ENCODE data around the gene DUS1L. TPM values are rescaled to one million over a fixed set of nuclear protein-coding genes. Genes with fewer than 3 reads are reported as not detected.

The DUS1L gene
- total RNA-seq, 1 donor from 2014 or later: 75.2 TPM

DNA sequence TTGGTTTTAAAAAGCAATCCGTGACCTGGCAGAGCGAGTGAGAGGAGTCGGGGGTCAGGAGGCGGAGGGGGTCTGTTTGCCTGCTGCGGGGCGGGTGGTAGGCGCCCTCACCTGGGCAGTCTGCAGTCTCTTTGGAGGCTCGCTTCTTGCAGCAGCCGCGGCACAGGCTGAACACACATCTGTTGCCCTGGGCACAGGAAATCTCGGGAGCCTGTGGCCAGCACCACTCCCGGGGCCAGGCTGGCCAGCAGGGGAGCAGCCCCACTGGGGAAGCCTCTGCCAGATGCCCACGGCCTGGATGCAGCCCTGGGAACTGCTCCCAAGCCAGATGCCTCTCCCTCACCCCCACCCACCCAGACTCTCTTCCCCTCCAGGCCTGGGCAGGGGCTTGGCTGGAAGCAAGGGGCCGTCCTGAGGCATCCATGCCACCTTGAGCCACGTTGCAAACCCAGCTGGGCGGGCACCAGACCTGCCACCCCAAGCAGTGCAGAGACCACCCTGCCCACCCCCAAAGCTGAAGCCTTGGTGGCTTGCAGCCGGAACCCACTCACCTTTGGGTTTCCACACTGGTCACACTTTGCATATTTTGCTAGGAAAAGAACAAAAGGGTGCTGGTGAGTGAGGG, 7.3 kb downstream of the DUS1L start:
- DNase-seq (ENCODE audit: extremely low read depth, low read depth, low spot score): no peak

DNA sequence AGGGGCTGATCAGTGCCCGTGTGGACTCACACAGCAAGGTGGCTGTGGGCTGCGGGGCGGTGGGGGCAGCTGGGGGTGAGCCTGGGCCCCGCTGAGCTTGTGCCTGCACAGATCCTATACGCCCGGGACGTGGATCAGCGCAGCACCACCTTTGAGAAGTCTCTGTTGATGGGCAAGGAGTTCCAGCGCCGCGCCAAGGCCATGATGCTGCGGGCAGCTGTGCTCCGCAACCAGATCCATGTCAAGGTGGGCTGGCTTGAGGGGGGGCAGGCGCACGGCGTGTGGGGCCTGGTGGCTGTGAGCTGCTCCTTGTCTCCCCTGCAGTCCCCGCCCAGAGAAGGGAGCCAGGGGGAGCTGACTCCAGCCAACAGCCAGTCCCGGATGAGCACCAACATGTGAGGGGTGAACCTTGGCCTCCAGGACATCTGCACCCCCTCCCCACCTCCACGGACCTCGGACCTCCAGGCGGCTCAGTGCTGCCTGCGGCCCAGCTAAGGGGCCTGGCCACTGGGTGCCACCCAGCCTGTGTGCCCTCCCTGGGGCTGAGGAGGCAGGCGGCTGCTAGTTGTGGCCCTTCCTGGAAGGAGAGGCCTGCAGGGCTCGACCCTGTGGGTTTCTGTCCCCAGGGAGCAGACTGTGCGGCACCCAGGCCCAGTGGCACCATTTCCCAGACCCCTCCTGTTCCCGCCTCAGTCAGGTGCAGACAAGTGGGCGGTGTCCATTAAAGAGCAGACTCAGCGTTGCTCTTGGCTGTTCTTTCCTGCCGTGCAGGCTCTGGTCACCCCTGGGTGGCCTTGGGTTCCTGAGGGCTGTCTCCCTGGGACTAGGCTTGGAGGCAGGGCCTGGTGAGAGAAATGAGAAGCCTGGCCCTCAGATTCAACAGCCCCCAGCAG, 8.6 kb downstream of the DUS1L start:
- no peak for DNase-seq (ENCODE audit: extremely low read depth, low read depth, low spot score)

DNA sequence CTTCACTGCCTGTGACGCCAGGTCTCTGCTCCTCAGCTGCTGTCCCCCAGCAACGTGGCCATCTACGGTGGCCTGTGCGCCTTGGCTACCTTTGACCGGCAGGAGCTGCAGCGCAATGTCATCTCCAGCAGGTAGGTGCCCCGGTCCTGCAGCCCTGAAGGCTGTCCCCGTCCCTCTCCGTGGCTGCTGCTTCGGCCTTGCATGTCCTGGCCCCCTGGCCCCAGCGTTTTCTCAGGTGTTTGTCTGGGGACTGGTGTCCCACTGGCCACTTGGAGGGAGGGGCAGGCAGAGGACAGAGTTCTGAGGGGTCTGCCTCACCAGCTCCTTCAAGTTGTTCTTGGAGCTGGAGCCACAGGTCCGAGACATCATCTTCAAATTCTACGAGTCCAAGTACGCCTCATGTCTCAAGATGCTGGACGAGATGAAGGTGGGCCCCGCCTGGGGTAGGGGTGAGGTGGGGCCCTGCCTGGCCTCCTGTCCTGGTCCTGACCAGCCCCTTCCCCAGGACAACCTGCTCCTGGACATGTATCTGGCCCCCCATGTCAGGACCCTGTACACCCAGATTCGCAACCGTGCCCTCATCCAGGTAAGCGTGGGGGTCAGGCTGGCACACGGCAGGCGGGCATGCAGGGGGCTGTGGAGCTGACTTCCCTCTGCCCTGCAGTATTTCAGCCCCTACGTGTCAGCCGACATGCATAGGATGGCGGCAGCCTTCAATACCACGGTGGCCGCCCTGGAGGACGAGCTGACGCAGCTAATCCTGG, 9.5 kb downstream of the DUS1L start:
- DNase-seq (ENCODE audit: extremely low read depth, low read depth, low spot score): no peak

GRCh38 chr17:82055023-82055964, 10.3 kb downstream of the DUS1L start:
- DNase-seq (ENCODE audit: extremely low read depth, low read depth, low spot score): no peak

DNA sequence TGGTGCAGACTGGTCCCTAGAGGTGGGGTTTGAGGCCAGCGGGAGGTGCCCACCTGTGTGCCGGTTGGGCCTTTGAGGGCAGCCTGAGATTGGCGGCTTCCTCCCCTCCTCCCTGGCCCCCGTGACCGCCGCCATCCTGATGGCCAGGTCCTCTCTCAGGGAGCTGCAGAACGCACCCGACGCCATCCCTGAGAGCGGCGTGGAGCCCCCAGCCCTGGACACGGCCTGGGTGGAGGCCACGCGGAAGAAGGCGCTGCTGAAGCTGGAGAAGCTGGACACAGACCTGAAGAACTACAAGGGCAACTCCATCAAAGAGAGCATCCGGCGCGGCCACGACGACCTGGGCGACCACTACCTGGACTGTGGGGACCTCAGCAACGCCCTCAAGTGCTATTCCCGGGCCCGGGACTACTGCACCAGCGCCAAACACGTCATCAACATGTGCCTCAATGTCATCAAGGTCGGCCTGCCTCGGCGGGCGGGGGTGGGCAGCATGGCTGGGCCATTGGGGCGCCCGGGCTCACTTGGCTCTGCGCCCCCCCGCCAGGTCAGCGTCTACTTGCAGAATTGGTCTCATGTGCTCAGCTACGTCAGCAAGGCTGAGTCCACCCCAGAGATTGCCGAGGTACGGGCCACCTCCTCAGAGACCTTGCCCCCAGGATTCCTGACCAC, 11.1 kb downstream of the DUS1L start:
- no peak for DNase-seq (ENCODE audit: extremely low read depth, low read depth, low spot score)

GRCh38 chr17:82053556-82054263, 11.9 kb downstream of the DUS1L start:
- no peak for DNase-seq (ENCODE audit: extremely low read depth, low read depth, low spot score)

DNA sequence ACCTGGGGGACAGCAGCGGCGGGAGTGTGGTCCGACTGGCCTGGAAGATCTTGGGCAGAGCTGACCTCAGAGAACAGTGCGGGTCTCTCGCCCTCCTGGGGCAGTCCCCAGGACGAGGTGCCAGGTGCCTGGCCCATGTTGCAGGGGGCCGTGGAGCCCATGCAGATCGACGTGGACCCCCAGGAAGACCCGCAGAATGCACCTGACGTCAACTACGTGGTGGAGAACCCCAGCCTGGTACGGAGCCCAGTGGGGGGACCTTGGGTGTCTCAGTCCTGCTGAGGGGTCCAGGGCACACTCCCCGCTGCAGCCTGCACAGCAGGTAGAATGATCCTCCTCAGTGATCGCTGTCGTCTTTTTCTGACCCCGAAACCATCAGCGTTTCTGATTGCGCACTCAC, 12.5 kb downstream of the DUS1L start:
- no peak for DNase-seq (ENCODE audit: extremely low read depth, low read depth, low spot score)

GRCh38 chr17:82052638-82053059, 13.0 kb downstream of the DUS1L start:
- DNase-seq (ENCODE audit: extremely low read depth, low read depth, low spot score): no peak

DNA sequence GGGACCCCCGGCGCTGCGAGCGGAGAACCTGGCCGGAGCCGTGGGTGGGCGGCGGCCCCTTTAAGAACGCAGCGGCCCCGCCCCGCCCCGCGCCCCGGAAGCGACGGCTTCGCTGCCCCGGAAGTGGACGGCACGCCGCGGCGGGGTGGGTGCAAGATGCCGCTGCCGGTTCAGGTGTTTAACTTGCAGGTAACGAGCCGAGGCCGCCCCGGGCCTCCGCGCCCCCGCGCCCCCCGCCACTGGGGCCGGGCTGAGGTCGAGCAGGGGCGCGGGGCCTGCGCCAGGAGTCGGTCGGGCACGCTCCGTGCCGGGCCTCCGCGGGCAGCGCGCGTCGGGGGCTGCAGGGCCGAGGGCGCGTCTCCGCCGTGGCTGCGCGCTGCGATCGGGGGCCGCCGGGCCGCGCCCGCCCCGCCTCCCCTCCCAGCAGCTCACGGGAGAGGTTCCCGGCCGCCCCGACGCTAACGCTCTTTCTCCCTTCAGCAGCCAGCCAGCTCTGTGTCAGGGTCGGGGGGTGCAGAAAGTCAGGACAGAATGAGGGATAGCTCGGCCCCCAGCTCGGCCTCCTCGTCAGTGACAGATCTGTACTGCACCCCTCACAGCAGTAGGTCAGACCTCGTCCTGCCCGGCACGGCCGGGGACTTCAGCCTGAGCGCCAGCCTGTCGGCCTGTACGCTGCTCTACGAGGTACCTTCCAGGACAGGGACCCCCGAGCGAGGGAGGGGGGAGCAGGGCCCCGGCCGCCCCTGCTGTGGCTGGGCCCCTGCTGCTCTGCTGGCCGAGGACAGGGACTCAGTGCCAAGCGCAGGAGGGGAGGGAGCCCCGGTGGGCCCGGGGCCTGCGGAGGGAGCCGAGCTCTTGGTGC, 13.6 kb downstream of the DUS1L start, which contains the start of the genes GPS1 and RFNG:
Gene GPS1, plus strand, starts transcription at position 123 of the 862 bp plus-strand sequence. Its CDS starts 34 bp downstream, at position 157.
Gene RFNG, minus strand, starts transcription at position 36 of the 862 bp plus-strand sequence. CDS start 45 bp downstream, outside the sequence.
- DNase-seq (ENCODE audit: extremely low read depth, low read depth, low spot score): no peak

DNA sequence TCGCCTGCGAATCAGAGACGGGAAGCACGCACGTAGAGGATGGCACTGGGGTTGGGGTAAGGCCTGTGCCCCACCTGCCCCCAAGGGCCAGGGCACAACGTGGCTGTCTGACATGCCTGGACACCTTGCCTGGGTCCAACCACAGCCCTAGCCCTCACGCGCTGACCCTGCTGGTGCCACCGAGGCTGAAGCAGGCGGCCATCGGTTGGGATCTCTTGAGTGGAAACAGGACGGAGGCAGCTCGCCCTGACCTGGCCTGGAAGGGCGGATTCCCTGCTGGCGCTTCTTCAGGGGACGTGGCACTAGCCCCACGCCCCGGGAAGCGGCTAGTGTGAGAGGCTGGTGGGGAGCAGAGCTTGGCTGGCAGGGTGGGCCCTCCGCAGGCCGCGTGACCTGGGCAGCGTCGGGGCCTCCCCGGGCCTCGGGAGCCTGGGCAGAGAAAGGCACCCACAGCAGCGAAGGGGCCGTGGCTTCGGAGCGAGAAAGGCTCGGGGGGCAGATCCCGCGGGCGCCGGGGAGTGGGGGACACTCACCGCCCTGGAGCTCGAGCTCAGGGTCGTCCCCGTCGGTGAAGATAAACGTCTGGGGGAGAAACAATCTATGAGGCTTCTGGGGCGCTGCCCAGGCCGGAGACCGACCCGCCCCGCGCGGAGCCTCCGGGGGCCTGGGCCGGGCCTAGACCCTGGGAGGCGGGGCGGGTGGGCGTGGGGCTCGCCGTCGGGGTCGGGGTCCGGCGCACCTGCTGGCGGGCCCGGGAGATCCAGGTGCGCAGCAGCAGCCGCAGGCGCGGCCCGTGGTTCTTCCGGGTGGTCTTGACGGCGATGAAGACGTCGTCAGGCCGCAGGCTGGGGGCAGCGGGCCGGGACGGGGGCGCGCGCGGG, 14.6 kb downstream of the DUS1L start:
- DNase-seq (ENCODE audit: extremely low read depth, low read depth, low spot score): no peak

DNA sequence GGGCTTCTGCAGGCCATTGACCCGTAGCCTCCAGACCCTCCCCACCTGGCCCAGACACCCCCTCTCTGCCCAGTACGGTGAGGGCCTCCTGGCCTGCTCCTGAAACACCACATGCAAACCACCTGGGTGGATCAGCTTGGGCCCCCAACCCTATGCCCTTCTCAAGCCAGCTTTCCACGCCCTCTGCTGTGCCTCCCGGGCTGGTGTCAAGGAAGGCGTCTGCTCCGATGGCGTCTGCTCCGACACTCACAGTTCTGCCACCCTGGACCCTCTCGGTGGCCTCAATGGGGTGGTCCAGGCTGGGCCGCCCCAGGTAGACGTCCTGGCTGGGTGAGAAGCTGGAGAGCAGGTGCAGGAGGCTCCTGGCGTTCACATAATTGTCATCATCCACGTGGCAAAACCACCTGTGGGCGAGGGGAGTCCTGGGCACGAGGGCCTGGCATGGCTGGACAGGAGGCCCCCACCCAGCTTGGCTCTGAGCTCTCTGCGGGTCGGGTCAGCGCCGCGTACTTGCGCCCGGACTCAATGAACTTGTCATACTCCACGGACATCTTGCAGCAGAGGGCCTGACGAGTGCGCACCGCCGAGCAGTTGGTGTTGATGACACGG, 15.3 kb downstream of the DUS1L start:
- DNase-seq (ENCODE audit: extremely low read depth, low read depth, low spot score): no peak

GRCh38 chr17:82049521-82049971, 16.1 kb downstream of the DUS1L start:
- no peak for DNase-seq (ENCODE audit: extremely low read depth, low read depth, low spot score)

- DNase-seq (ENCODE audit: extremely low read depth, low read depth, low spot score): no peak
Observed at GRCh38 chr17:82049106-82049505, 16.5 kb downstream of the DUS1L start.

DNA sequence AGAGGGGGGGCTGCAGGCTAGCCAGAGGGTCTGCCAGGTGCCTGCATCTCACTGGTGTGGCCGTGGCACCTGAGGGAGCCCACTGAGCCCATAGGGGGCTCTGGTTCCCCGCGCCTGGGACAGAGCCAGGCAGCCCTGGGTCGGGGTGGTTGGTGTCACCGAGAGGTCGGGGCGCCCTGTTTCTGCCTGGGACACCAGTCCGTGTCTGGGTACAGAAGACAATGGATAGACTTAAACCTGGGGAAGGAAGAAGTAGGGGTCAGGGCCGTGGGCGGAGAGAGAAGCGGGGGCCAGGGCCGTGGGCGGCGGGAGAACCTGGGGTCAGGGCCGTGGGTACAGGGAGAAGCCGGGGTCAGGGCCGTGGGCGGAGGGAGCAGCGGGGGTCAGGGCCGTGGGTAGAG, 17.0 kb downstream of the DUS1L start:
- DNase-seq (ENCODE audit: extremely low read depth, low read depth, low spot score): no peak

DNA sequence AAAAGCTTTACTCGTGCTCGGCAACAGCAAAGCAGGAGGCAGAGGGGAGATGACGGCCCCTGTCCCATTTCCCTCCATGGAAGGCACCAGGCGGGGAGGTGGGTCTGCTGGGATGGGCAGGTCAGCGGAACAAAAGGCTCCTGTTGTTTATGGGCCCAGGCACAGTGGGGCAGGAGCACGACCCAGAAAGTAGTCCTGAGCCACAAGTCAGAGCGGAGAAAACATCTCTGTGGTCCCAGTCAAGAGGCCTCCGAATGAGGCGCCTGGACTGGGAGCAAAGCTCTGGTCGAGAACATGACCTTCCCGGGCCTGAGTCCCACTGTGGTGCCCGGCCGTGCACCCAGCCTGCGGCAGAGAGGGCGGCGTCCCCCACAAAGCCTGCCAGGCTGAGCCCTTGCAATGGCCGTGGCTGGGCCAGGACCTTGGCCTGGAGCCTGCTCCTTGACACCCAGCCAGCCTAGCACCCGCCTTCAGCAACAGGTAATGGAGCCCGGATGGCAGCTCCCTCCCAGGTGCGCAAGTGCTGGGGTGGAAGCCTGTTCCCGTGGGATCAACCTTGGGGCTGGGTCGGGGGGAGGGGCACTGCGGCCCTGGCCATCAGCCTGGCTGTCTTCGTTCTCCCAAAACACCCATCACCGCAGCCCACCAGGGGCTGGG, 17.6 kb downstream of the DUS1L start:
- DNase-seq (ENCODE audit: extremely low read depth, low read depth, low spot score): no peak

GRCh38 chr17:82047379-82047778, 18.2 kb downstream of the DUS1L start:
- DNase-seq (ENCODE audit: extremely low read depth, low read depth, low spot score): no peak
